GM12875 (cell line): Measurements from ENCODE around the gene SRR.

Source experiments
- H3K4me3 ChIP-seq: one replicate; pipeline ENCODE4 v1.5.1; 2011; ENCODE audit warnings: low read depth, low read length, control low read depth
- TF ChIP-seq, protein P1 (sequence below): IDR thresholded peaks from 2 replicates; pipeline ENCODE4 v1.5.1; 2011; ENCODE audit warnings: low read depth, mild to moderate bottlenecking, control low read depth, inconsistent platforms, low read length, moderate library complexity, borderline replicate concordance; ENCODE audit not compliant: insufficient read depth

The SRR gene

DNA sequence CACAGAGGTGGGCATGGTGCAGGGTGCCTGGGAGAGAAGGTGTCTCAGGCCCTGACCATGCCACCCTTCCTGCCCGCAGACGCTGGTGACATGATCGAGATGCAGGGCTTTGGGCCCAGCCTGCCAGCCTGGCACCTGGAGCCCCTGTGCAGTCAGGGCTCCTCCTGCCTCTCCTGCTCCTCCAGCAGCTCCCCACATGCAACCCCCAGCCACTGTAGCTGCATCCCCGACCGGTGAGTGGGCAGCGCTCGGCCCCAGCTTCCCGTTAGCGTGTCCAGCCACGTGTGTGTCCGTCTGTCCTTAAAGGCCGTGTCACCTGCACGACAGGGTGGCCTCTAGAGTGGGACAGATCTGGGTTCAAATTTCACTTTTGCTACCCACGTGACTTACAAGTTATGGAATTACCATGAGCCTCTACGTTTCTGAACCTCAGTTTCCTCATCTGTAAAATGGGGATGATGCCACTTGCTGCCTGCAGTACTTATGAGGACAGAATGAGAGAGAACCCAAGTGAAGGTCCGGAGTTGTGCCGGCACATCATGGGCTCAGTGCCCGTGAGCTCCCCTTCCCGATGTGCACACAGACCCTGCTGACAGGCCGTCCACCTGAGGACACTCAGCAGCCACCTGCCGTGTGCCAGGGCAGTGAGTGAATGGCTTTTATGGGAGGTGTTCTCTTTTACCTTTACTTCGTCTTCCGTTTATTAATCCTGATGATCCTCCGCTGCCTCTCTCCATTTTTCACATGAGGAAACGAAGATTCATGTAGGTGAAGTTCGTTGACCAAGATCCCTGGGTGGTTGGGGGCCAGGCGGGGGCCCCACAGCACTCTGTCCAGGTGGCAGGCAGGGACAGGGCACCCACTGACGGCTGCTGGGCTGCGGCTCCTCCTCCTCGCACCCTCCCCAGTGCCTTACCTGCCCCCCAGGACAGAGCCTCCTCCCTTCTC, 67.7 kb downstream of the SRR start:
- TF ChIP-seq, protein P1, sequence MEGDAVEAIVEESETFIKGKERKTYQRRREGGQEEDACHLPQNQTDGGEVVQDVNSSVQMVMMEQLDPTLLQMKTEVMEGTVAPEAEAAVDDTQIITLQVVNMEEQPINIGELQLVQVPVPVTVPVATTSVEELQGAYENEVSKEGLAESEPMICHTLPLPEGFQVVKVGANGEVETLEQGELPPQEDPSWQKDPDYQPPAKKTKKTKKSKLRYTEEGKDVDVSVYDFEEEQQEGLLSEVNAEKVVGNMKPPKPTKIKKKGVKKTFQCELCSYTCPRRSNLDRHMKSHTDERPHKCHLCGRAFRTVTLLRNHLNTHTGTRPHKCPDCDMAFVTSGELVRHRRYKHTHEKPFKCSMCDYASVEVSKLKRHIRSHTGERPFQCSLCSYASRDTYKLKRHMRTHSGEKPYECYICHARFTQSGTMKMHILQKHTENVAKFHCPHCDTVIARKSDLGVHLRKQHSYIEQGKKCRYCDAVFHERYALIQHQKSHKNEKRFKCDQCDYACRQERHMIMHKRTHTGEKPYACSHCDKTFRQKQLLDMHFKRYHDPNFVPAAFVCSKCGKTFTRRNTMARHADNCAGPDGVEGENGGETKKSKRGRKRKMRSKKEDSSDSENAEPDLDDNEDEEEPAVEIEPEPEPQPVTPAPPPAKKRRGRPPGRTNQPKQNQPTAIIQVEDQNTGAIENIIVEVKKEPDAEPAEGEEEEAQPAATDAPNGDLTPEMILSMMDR: no peak
- no peak overlapping the region for H3K4me3 ChIP-seq

DNA sequence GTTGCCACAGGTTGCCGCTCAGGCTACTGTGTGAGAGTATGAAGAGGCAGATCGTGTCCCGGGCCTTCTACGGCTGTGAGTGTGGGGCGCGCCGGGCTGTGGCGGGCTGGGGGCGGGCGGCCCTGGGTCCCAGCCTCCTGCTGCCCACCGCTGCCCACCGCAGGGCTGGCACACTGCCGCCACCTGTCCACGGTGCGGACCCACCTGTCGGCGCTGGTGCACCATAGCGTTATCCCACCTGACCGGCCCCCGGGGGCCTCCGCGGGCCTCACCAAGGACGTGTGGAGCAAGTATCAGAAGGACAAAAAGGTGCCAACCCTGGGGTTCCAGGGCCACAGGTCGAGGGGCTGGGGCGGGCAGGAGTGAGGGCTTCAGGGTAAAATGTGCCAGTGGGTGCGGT, 68.4 kb downstream of the SRR start:
- TF ChIP-seq, protein P1: no peak
- no peak overlapping the region for H3K4me3 ChIP-seq

DNA sequence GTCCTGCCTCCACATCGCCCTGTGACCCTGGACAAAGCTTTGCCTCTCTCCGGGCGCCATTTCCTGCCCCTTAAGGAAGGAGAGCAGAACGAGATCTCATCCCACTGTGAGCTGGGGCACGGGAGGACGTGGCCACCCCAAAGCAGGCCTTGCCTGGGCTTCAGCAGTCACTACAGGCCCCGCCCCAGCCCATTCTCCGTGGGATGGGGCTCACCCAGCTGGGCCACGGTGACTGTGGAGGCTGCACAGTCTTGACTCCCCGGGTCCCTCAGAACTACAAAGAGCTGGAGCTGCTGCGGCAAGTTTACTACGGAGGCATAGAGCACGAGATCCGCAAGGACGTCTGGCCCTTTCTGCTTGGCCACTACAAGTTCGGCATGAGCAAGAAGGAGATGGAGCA, 68.9 kb downstream of the SRR start:
- TF ChIP-seq, protein P1: no peak
- H3K4me3 ChIP-seq: no peak overlapping the region

DNA sequence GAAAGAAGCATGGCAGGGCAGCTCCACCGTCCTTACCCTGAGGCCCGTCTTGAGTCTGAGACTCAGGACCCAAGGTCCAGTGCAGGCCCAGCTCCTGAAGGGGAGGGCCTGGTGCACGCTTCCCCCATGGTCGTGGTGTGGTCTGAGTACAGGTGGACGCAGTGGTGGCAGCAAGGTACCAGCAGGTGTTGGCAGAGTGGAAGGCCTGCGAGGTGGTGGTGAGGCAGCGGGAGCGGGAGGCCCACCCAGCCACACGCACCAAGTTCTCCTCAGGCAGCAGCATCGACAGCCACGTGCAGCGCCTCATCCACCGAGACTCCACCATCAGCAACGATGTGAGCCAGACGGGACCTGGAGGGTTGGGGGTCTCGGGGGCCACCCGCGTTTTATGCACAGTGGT, 69.4 kb downstream of the SRR start:
- TF ChIP-seq, protein P1: no peak
- H3K4me3 ChIP-seq: no peak overlapping the region
